Smooth muscle cell (in vitro differentiated cells): ENCODE data around the gene CERK. TPM values are rescaled to one million over a fixed set of nuclear protein-coding genes. Genes with fewer than 3 reads are reported as not detected.

ENCODE experiments used
- DNase-seq: peaks from one replicate; lab custom pipeline; 2025; ENCODE audit not compliant: unreplicated experiment; lab: John Stamatoyannopoulos, UW
- H2AFZ ChIP-seq: fragments of 200-600 bp; sonication (generic); 2 replicates; pipeline ENCODE4 v1.6.0; 2016; ENCODE audit warnings: antibody characterized with exemption, low read depth, mild to moderate bottlenecking
- H3F3A ChIP-seq: fragments of 200-600 bp; sonication (generic); 2 replicates; pipeline ENCODE4 v1.6.0; 2017; ENCODE audit warnings: antibody characterized with exemption, low read depth
- H3K27ac ChIP-seq: fragments of 200-600 bp; sonication (generic); 2 replicates; pipeline ENCODE4 v1.5.1; 2016; ENCODE audit warnings: low read depth, mild to moderate bottlenecking
- H3K27me3 ChIP-seq: fragments of 200-600 bp; sonication (generic); 2 replicates; pipeline ENCODE4 v1.6.1; 2016; ENCODE audit warnings: low read depth, mild to moderate bottlenecking
- H3K36me3 ChIP-seq: fragments of 200-600 bp; sonication (generic); 2 replicates; pipeline ENCODE4 v1.5.1; 2016; ENCODE audit warnings: low read depth
- H3K4me1 ChIP-seq: fragments of 200-600 bp; sonication (generic); 2 replicates; pipeline ENCODE4 v1.5.1; 2016; ENCODE audit warnings: low read depth
- H3K4me2 ChIP-seq: fragments of 200-600 bp; sonication (generic); 2 replicates; pipeline ENCODE4 v1.6.0; 2016; ENCODE audit warnings: mild to moderate bottlenecking
- H3K4me3 ChIP-seq: fragments of 200-600 bp; sonication (generic); 2 replicates; pipeline ENCODE4 v1.5.1; 2016; ENCODE audit warnings: mild to moderate bottlenecking
- H3K79me2 ChIP-seq: fragments of 200-600 bp; sonication (generic); 2 replicates; pipeline ENCODE4 v1.6.0; 2016; ENCODE audit warnings: low read depth, mild to moderate bottlenecking
- H3K9ac ChIP-seq: fragments of 200-600 bp; sonication (generic); 2 replicates; pipeline ENCODE4 v1.6.0; 2016; ENCODE audit warnings: low read depth
- H3K9me3 ChIP-seq: fragments of 200-600 bp; sonication (generic); replicated peaks from 2 replicates; pipeline ENCODE4 v1.5.1; 2016; ENCODE audit warnings: low read depth
- H4K20me1 ChIP-seq: fragments of 200-600 bp; sonication (generic); 2 replicates; pipeline ENCODE4 v1.6.0; 2016; ENCODE audit warnings: low read depth
- CTCF ChIP-seq: fragments of 200-600 bp; sonication (generic); IDR thresholded peaks from 2 replicates; pipeline ENCODE4 v1.5.1; 2017; ENCODE audit warnings: borderline replicate concordance, mild to moderate bottlenecking, antibody characterized with exemption; ENCODE audit not compliant: insufficient read depth, poor library complexity, severe bottlenecking
- WGBS: methylation state at CpG from one replicate; pipeline ENCODE4 v1.1.7; 2016; ENCODE audit warnings: low lambda C conversion rate; 5-methylcytosine and 5-hydroxymethylcytosine counted together
- polyA plus RNA-seq: library from polyadenylated mRNA; unstranded; fragments of >200 nt; fragmentation: Nextera tagmentation; extraction: Ambion mirVana; gene quantifications from 2 replicates; pipeline ENCODE4 v1.2.1, GENCODE V29; 2016
- total RNA-seq: library from RNA; depleted of rRNA; stranded (reverse); fragments of >200 nt; gene quantifications from 2 replicates; pipeline ENCODE4 v1.2.3, GENCODE V29; 2014

The CERK gene
- total and polyA plus RNA-seq, 2 experiments from 2014 or later = 25.4 to 25.6 TPM

GRCh38 chr22:46701262-46701661, 36.8 kb downstream of the CERK start:
- H3K36me3 ChIP-seq = no peaks in the 10 kb centered on the region
- H3F3A ChIP-seq = no peaks in the 10 kb centered on the region
- no peak for TF ChIP-seq CTCF
- H3K9ac ChIP-seq = no peak overlapping the region
- peaks cover 20% of the 10 kb centered on the region for H4K20me1 ChIP-seq
- no peak overlapping the region for H2AFZ ChIP-seq
- no peak overlapping the region for H3K27ac ChIP-seq
- no peaks in the 10 kb centered on the region for H3K79me2 ChIP-seq
- H3K9me3 ChIP-seq = no peaks in the 10 kb centered on the region
- H3K4me2 ChIP-seq = no peak overlapping the region
- no peaks in the 10 kb centered on the region for H3K27me3 ChIP-seq
- 98% methylated on average over 33 of the region's 33 CpGs for WGBS
- no peaks in the 10 kb centered on the region for H3K4me1 ChIP-seq
- no peak for DNase-seq
- H3K4me3 ChIP-seq = no peak overlapping the region

- no peak for TF ChIP-seq CTCF
- WGBS = 98% methylated on average over 17 of the region's 17 CpGs
- Histone ChIP-seq H3K27me3 (no peaks in the 10 kb centered on the region), H3K9me3 (no peaks in the 10 kb centered on the region), H3K4me2 (no peak overlapping the region), H2AFZ (no peak overlapping the region), H4K20me1 (peaks cover 6% of the 10 kb centered on the region), H3K9ac (no peak overlapping the region), H3K79me2 (no peaks in the 10 kb centered on the region), H3K4me3 (no peak overlapping the region), H3K36me3 (no peaks in the 10 kb centered on the region), H3K27ac (no peak overlapping the region), H3F3A (no peaks in the 10 kb centered on the region), H3K4me1 (no peaks in the 10 kb centered on the region)
- DNase-seq = no peak
These were observed 39.0 kb downstream of the CERK start for GRCh38 chr22:46699091-46699490.

GRCh38 chr22:46697811-46698515, 40.1 kb downstream of the CERK start:
- TF ChIP-seq CTCF = no peak
- peaks cover 3% of the 10 kb centered on the region for H4K20me1 ChIP-seq
- no peak overlapping the region for H3K27ac ChIP-seq
- no peaks in the 10 kb centered on the region for H3F3A ChIP-seq
- no peak overlapping the region for H3K4me3 ChIP-seq
- H3K36me3 ChIP-seq = no peaks in the 10 kb centered on the region
- H3K27me3 ChIP-seq = no peaks in the 10 kb centered on the region
- WGBS = 96% methylated on average over 24 of the region's 24 CpGs
- H3K4me2 ChIP-seq = no peak overlapping the region
- no peak for DNase-seq
- H3K4me1 ChIP-seq = no peaks in the 10 kb centered on the region
- H3K9me3 ChIP-seq = no peaks in the 10 kb centered on the region
- no peak overlapping the region for H2AFZ ChIP-seq
- no peak overlapping the region for H3K9ac ChIP-seq
- H3K79me2 ChIP-seq = no peaks in the 10 kb centered on the region

GRCh38 chr22:46696614-46697013, 41.4 kb downstream of the CERK start:
- DNase-seq = no peak
- H3K4me3 ChIP-seq = no peak overlapping the region
- H3K79me2 ChIP-seq = no peaks in the 10 kb centered on the region
- H3K36me3 ChIP-seq = no peaks in the 10 kb centered on the region
- over 99% methylated on average over 10 of the region's 10 CpGs for WGBS
- H3F3A ChIP-seq = no peaks in the 10 kb centered on the region
- TF ChIP-seq CTCF = no peak
- H3K9ac ChIP-seq = no peak overlapping the region
- H3K4me1 ChIP-seq = no peaks in the 10 kb centered on the region
- H3K4me2 ChIP-seq = no peak overlapping the region
- H4K20me1 ChIP-seq = no peaks in the 10 kb centered on the region
- no peaks in the 10 kb centered on the region for H3K9me3 ChIP-seq
- no peak overlapping the region for H3K27ac ChIP-seq
- no peak overlapping the region for H2AFZ ChIP-seq
- no peaks in the 10 kb centered on the region for H3K27me3 ChIP-seq
